OCI-M2 (cell line): ENCODE results near the gene PAQR5.

Experiments
- DNase-seq: peaks from one replicate; lab custom pipeline; 2025; ENCODE audit not compliant: unreplicated experiment; lab: John Stamatoyannopoulos, UW

PAQR5 gene

GRCh38 chr15:69456208-69457166 lies 157.8 kb downstream of the PAQR5 start:
- no peak for DNase-seq
